GM21360 (cell line): ENCODE measurements around the gene NANS.
"Not testable (repeated sequence)": the region's sequence is repeated elsewhere in the genome, so short reads cannot be mapped to it uniquely, and the experiment has no call there.

Experiments used
- ATAC-seq: cut with Tn5 transposase; IDR thresholded peaks from one replicate; pipeline ENCODE4 v1.9.1; 2021; ENCODE audit warnings: mild to moderate bottlenecking, moderate library complexity; ENCODE audit not compliant: unreplicated experiment

Gene NANS

DNA sequence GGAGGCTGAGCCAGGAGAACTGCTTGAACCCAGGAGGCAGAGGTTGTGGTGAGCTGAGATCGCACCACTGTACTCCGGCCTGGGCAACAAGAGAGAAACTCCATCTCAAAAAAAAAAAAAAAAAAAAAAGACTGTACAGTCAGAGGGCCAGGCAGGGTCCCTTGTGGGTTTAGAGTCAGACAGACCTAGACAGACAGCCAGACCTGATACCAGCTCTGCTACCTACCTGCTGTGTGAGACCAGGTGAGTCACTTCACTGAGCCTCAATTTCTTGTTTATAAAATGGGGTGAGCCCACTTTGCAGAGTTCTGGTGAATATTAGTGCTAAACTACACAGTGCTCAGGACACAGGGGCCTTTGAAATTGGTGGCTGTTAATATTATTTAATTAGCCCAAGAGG lies 42.8 kb downstream of the NANS start:
- no peak for ATAC-seq

DNA sequence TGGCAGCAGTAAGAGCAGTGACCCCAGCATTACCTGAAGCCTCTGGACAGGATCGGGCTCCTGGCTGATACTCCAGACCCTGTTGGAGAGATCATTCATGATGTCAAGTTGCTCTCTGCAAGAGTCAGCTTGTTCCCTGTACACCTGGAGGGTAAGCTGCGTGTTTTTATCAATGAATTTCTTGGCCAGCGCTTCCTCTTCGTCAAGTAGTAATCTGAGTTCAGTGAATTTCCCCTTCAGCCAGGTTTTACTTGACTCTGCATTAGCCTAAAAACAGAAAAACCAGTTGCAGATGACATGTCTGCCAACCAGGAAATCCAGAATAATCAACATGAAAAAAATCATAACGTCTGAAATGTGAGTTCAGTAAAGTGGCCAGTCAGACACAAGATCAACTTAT lies 43.4 kb downstream of the NANS start:
- no peak for ATAC-seq

DNA sequence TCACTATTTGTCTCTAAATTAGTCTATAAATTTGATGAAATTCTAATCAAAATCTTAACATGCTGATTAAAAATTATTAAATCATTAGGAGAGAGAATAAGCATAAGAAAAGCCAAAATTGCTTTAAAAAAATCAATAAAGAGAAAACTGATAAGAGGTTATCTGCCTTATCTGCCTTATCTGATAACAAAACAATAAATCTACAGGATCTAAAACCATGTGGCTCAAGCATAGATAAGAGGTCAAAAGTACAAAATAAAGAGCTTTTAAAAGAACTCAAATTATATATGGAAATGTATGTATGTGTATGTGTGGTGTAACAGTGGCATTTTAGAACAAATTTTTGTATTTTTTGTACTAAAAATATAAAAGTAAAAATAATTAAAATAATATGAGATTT lies 43.9 kb downstream of the NANS start:
- no peak for ATAC-seq

DNA sequence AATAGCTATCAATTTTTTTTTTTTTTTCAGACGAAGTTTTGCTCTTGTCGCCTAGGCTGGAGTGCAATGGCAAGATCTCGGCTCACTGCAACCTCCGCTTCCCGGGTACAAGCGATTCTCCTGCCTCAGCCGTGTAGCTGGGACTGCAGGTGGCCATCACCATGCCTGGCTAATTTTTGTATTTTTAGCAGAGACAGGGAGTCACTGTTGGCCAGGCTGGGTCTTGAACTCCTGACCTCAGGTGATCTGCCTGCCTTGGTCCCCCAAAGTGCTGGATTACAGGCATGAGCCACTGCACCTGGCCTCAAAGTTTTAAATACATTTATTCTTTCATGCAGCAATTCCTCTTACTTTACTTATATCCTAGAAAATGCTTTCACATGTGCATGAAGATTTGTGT lies 44.9 kb downstream of the NANS start:
- ATAC-seq = no peak

DNA sequence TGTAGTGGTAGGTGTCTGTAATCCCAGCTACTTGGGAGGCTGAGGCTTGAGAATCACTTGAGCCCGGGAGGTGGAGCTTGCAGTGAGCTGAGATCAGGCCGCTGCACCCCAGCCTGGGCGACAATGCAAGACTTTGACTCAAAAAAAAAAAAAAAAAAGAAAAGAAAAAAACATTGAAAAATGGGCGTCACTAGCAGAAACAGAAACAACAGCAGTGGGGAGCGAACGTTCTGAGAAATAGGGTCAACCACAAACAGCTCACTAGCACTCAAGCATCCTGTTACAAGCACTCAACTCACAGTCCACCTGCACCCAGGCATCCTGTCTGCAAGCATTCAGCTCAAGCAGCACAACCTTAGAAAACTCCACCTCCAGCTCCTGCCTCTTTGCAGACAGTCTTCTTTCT lies 45.3 kb downstream of the NANS start:
- ATAC-seq = peak; percentile 92

DNA sequence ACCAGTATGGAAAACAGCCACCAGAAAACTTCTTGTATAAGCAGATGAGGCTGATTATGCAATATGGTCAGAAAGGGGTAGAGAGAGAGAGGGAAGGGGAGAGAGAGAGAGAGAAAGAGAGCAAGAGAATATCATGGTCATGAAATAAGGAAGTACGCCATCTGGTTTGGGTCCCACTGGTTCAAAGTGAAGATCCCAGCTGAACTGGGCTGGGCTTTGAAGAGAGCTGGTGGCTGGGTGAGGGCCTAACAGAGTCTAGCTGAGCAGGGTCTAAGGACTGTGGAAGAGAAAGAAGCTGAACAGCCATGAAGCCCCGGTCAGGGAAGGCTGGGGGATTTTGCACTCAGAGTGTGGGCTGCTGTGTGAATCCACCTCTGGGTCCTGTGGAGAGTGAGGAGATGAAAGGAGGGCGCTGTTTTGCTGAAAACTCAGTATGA lies 47.9 kb downstream of the NANS start:
- ATAC-seq = no peak

DNA sequence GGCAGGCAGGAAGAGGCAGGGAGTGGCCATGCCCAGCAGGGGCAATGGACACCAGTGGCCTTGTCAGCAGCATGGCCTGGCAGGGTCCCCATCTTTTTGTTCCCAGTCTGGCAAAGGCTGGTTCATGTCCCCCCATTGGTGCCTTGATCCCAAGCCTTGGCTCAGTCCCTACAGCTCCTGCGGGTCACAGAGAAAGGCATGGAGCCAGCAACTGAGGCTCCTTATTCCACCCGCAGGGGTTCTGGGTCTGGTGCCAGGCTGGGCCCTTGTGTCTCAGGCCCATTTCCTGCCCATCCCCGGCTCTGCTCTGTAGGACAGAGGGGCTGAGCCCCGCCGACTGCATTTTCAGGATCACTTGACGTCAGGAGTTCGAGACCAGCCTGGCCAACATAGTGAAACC lies 48.5 kb downstream of the NANS start:
- no peak for ATAC-seq

DNA sequence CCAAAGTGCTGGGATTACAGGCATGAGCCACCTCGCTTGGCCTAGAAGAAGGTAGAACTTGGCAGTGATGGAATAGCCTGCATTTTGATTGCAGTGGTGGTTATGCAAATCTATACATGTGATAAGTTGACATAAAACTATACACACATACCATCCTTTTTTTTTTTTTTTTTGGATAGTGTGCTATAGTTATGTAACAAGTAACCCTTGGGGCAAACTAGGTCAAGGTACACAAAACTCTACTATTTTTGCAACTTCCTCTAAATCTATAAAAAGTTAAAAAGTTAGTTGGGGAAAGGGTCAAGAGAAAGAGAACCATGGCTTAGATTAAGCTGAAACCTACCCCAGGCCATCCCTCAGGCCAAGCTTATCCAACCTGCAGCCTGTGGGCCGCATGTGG lies 51.4 kb downstream of the NANS start:
- no peak for ATAC-seq

DNA sequence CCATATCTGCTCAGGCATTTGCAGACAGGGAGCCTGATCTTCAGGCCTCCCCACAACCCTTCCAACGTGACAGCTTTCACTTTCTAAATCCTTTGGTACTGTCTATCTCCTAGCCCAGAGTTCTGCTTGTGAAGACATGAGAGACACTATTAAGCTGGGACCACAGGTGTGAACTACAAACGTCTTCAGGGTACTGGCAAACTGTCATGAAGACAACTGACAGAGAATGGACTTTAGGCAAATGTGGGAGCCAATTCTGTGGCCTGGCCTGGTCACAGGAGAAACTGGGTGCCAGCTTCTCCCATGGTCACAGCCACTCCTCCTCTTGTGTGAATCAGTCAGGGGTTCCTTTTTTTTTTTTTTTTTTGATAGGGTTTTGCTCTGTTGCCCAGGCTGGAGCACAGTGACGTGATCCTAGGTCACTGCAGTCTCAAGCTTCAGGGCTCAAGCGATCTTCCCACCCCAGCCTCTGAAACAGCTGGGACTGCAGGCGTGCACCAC lies 52.0 kb downstream of the NANS start:
- ATAC-seq = peak; percentile 73

DNA sequence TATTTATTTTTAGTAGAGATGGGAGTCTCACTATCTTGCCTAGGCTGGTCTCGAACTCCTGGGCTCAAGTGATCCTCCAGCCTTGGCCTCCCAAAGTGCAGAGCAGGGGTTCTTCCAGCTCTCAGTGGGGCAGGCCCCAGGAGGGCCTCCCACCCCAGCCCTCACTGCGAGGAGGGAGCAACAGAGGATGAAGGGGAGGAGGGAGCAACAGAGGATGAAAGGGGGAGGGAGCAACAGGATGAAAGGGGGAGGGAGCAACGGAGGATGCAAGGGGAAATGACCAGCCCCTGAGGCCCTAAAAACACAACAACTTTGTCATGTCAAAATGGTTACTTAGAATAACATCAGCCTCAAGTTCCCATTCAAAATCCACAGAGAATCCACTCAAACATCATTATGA lies 52.5 kb downstream of the NANS start:
- ATAC-seq = no peak

DNA sequence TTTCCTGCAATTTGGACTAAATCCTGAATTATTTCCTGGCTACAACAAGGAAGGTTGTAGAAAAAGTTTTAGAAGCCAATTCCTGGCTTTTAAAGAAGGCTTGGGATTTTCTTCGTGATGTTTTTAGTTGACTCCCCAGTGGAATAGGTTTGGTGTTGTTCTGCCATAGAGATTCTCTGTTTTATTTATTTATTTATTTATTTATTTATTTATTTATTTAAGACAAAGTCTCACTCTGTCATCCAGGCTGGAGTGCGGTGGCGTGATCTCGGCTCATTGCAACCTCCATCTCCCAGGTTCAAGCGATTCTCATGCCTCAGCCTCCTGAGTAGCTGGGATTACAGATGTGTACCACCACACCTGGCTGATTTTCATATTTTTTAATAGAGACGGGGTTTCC lies 60.6 kb downstream of the NANS start:
- not testable (repeated sequence) for ATAC-seq

DNA sequence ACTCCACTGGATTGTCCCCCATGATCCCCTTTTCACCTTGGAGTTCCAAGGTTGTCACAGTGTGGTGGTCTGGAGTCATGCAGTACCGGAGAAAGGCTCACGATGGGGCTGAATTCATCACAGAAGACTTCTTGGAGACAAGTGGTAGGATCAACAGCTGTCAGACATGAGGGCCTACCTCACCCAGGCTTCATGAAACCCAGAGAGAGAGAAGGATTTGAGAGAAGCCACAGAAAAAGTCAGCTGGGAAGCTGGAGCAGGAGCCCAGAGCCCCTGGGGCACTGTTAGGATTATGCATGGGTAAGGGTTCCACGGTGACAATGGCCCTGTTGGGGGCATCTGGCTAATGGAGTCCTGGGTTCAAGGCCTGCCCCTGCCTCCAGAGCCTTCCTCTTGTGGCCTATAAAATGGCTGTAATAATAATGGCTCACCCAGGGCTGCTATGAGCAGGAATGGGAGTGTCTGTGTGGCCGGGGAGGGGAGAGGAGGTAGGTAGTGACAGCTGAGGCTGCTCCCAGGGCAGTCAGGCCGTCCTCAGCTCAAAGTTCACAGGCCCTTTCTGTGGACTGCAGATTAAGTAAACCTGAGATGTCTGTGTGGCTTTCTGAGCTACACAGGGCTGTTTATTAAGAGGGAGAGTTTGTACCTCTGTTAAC lies 61.6 kb downstream of the NANS start:
- peak; percentile 67 for ATAC-seq

DNA sequence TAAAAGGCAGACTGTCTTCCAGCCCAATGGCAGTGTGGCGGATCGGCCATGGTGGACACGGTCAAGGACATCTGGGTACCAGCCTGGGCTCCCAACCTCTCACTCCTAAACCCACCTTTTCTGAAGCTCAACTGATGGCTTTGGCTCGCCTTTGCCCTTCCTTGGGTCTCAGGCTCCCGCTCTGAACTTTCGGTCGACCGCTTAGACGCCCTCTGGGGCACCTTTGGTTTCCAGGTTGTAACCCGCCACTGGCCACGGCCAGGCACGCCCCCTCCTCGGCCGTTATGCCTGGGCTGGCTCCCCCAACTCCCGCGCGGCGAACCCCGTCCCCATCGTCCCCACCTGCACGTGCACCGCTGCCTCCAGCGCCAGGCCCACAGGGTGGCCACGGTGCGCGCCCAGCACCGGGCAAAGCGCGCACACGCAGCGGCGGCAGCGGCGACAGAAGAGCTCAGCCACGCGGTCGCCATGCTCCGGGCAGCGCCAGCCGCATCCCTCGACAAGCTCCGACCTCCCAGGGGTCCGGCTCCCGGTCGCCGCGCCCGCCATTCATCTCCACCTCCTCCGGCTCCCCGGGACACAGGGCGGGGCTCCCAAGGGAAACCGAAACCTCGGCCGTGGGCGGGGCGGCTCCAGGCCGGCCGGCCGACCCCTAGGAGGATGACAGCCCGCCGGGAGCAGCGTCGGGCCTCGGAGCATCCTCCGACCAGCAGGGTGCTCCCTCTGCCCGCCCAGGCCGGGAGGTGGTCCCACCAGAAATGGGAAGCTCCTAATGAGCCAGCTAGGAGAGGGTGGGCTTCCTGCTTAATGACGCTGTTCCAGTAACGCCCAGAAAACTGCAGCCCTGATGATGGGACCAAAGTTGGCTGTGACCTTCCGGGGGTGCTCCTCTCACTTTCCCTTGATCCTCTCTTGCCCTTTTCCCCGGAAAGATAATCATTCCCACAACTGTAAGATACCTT lies 62.4 kb downstream of the NANS start, which contains the start of gene TRIM14:
Gene TRIM14, minus strand, starts transcription at position 583 of the 962 bp plus-strand sequence. Its CDS starts 34 bp downstream, at position 549.
- peak; percentile 58 for ATAC-seq

DNA sequence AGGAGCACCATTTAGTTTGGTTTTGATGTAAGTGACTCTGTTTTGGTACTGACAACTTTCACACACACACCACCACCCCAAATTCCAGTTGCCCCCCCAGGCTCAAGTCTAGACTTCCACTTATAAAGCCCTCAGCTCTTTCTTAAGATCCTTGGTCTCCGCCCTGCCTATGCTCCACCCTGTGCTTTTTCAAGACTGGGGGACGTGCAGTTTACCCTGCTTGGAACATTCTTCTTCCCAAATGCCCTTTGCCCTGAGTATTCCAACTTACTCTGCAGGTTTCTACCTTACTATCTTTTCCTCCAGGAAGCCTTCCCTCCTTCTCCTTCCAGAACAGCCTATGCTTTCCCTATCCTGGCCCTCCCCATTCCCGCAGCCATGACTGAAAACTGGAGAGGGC lies 63.9 kb downstream of the NANS start:
- no peak for ATAC-seq

DNA sequence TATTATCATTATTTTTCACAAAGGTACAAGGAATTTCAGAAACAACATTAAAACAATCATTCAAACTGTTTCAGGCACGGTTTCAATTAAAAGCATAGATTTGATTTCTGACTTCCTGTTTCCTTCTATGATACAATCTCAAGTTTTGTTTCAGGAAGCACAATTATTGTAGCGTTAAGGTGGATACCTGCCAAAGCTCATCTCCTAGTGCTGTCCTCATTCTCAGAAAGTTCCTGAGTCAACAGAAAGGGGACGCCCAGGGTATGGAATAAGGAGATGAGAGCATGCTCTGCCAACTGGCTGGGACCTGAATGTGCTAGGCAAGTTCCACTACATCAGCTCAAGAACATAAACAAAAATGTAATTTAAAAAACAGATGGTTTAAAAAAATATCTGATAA lies 64.5 kb downstream of the NANS start:
- ATAC-seq = no peak

DNA sequence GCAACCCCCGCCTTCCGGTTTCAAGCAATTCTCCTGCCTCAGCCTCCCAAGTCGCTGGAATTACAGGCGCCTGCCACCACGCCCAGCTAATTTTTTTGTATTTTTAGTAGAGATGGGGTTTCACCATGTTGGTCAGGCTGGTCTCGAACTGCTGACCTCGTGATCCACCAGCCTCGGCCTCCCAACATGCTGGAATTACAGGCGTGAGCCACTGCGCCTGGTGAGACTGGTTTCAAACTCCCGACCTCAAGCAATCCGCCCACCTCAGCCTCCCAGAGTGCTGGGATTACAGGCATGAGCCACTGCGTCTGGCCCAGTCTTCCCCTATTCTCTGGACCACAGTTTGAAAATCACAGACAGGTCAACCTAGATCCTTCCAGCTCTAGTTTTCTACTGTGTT lies 67.6 kb downstream of the NANS start:
- not testable (repeated sequence) for ATAC-seq

DNA sequence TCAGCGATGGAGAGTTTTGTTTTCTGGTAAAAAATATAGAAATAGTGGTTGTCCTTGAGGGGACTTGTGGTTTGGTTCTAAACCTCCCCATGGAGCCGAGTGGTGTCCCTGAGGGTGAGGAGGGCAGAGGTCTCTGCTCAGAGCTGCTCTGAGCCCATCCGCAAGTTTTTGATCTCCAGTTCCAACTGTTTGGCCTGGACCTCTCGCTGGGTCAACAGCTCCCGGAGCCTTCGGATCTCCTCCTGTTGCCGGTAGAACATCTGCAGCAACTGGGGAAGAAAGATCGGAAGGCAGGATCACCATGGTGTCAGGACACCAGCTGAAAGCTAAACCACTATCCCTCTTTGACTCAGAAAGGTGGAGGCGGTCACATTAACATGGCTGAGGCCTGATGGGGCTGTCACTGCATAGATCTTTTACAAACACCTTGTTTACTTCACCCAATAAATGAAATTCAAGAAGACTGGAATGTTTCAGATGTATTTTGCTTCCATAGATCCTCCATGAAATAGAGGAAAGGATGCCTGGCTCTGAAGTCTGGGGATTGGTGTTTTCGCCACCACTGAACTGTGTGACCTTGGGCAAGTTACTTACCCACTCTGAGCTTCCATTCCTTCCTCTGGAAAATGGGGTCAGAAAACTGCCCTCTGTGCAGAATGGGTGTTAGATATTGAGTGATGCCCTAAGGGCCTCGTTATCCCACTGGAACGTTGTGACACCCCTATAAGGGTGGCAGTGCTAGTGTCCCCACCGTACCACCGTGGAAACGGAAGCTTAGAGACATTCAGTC lies 68.3 kb downstream of the NANS start:
- ATAC-seq = no peak

DNA sequence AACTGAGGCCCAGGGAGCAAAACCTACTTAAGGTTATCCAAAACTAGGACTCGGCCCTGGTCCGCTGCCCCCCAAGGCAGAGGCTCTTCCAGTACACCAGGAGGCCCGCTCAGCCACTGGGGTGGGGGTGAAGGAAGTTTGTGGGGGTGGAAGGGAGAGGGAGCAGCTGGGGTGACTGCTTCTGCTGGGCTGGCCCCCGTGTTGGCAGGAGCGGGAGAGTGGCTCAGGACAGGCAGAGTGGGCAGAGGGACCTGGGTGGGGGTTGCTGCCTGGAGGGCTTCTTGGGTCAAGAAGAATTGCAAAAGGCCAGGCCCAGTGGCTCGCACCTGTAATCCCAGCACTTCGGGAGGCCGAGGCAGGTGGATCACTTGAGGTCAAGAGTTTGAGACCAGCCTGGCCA lies 70.7 kb downstream of the NANS start:
- no peak for ATAC-seq

DNA sequence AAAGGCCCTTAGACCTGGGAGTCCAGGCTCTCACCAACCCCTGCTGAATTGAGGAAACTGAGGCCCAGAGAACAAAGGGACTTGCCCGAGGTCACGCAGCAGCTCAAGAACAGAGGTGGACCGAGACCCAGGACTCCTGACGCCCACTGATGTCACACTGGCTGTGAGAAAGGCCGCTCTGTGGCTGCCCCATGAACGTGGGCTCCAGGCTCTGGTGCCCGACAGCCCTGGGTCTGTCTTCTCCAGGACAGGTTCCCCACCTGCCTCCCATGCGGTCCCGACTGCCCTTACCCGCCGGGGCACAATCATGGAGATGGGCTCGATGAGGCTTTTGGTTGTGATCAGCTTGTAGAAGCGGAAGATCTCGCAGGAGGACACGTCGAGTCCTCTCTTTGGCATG lies 71.8 kb downstream of the NANS start:
- ATAC-seq = no peak

DNA sequence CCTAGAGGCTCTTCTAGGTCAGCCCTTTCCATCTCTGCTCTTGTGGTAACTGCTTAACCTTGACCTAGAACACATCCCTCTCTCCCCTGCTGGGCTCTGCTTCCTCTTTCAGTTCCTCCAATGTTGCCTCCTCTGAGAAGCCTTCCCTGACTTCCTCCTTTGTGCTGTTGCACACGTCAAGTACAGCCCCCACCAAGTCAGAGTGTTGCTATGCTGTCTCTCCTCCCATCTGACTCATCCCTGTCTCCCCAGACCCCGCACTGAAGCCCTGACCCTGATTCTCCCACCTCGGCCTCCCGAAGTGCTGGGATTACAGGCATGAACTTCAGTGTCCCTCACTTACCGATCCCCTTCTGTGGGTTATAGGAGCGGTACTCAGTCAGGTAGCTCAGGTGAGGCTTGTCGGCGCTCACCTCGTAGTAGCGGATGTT lies 72.9 kb downstream of the NANS start:
- no peak for ATAC-seq

DNA sequence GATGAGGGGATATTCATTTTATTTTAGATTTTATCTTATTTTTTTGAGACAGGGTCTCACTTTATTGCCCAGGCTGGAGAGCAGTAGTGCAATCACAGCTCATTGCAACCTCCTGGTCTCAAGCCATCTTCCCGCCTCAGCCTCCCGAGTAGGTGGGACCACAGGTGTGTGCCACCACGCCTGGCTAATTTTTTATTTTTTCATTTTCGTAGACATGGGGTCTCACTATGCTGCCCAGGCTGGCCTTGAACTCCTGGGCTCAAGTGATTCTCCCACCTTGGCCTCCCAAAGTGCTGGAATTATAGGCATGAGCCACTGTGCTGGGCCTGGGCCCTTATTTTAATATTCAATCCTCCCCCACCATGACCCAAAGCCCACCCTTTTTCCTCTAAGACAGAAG lies 73.5 kb downstream of the NANS start:
- not testable (repeated sequence) for ATAC-seq
